ENCODE results near the gene MRPL37. TPM values are rescaled to one million over a fixed set of nuclear protein-coding genes. Genes with fewer than 3 reads are reported as not detected.

The MRPL37 gene
- total RNA-seq, 5 donors from 2014 or later (not counting 1 experiment from before 2014, with no cell fraction given) = 27.4 to 45.7 (median 40.6) TPM

- Mint-ChIP-seq H3K4me3 (no peak overlapping the region), H3K4me1 (peaks cover 17 to 34% (median 27%) of the 10 kb centered on the region in 3 donors), H3K27ac (no peak overlapping the region), H3K36me3 (peaks cover 3% of the 10 kb centered on the region), H3K27me3 (no peaks in the 10 kb centered on the region), H3K9me3 (no peaks in the 10 kb centered on the region)
- no peak for DNase-seq
- POLR2A ChIA-PET = no interaction called here
- H3K4me1 ChIP-seq (ENCODE audit: control insufficient read depth in 1 of 2, extremely low read depth in 1 of 2, insufficient read depth in 2 of 2, low read length in 2 of 2) = peaks cover 0 to 29% of the 10 kb centered on the region in 2 experiments
- no peaks in the 10 kb centered on the region for H3K27me3 ChIP-seq (replicated peaks in 1 of 2; ENCODE audit: control insufficient read depth in 2 of 2, extremely low read depth in 1 of 2, insufficient read depth in 2 of 2, low read length in 1 of 2)
- ATAC-seq (replicated peaks in 1 of 4) = no peak
- H3K27ac ChIP-seq (ENCODE audit: low read length) = no peak overlapping the region
- CTCF ChIA-PET = no interaction called here
- H3K36me3 ChIP-seq (ENCODE audit: control insufficient read depth in 2 of 2, extremely low read depth in 1 of 2, insufficient read depth in 1 of 2, low read length in 1 of 2) = peaks cover 2 to 4% of the 10 kb centered on the region in 2 donors
- no peaks in the 10 kb centered on the region for H3K9me3 ChIP-seq
- 100% methylated on average over 2 of the region's 5 CpGs for WGBS (ENCODE audit: insufficient coverage)
- no peak overlapping the region for H3K4me3 ChIP-seq (ENCODE audit: control insufficient read depth in 1 of 2, extremely low read depth in 1 of 2, low read length in 1 of 2)
Observed at GRCh38 chr1:54266908-54267307, 66.9 kb downstream of the MRPL37 start.

Other genes starting within 250 kb of the MRPL37 start
- not detected for gene LDLRAD1, start 182.0 kb upstream of the MRPL37 start, total RNA-seq
- gene TMEM59, start 147.0 kb upstream of the MRPL37 start, total RNA-seq = 100 to 1,000 TPM; 138 to 193 (median 174) TPM
- gene TCEANC2, start 146.6 kb upstream of the MRPL37 start, total RNA-seq = 10 to 100 TPM in 2 of 5 donors, 1 to 10 TPM in 3; 5.9 to 12.8 (median 9.7) TPM
- gene CDCP2, start 47.2 kb upstream of the MRPL37 start, total RNA-seq = under 1 TPM in 3 of 5 donors, not detected in 2; 0.25 to 0.35 (median 0.35) TPM
- gene CYB5RL, start 137 bp upstream of the MRPL37 start, total RNA-seq = 10 to 100 TPM in 3 of 5 donors, 1 to 10 TPM in 2; 5.7 to 11.5 (median 10.0) TPM
- 10 to 100 TPM; 51.5 to 84.5 (median 69.2) TPM for gene SSBP3, start 206.2 kb downstream of the MRPL37 start, total RNA-seq